Stromal cell of bone marrow (primary cell): Measurements from ENCODE around the gene ZNF148.
A peak's percentile ranks its signal among the peaks of the same experiment; 100 is the strongest.

Experiments
- DNase-seq: peaks from one replicate; pipeline ENCODE4 v3.0.0-alpha.2; 2012; ENCODE audit warnings: low read depth

The ZNF148 gene

DNA sequence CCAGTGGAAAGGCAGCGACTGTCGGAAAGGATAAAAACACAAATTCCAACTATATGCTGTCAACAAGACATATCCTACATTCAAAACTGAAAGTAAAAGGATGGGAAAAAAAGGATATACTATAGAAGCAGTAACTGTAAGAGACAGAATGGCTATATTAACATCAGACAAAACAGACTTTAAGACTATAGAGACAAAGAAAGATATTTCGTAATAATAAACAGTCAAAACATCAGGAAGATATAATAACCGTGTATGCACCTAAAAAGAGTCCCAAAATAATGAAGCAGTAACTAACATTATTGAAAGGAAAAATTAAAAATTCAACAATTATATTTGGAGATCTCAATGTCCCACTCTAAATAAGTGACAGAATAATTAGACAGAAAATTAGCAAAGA lies 48.2 kb downstream of the ZNF148 start:
- no peak for DNase-seq

- no peak for DNase-seq
These were observed 49.4 kb downstream of the ZNF148 start for GRCh38 chr3:125325746-125326145.

GRCh38 chr3:125324341-125324740 lies 50.8 kb downstream of the ZNF148 start:
- DNase-seq: no peak

DNA sequence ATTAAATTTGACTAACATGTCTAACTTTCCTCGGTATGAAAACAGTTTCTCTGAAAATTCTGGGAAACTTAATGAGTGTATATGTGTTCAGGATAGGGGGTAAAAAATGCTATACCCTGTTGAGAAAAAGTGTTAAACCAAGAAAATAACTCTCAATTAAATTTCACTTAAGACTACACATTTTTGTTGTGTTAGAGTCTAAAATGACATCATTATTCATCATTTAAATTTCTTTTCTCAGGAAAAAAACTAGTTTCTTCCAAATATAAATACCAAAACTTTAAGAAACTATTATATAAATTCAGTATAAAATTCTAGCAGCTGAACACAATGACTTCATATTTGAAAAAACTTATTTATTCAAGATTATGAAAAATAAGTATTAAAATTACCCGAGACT lies 52.2 kb downstream of the ZNF148 start:
- DNase-seq: no peak

DNA sequence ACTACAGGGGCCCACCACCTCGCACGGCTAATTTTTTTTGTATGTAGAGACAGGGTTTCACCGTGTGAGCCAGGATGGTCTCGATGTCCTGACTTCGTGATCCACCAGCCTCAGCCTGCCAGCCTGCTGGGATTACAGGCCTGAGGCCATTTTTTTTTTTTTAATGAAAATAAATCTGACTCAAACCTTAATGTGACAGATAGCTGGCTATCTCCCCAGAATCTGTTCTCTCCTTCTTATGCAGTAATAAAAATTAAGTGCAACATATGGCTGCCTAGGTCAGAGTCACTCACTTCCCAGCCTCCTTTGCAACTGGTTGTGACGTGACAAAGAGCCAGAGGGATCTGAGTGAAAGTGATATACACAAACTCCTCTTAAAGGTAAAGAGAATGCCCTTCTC lies 53.0 kb downstream of the ZNF148 start:
- DNase-seq: peak; percentile 28

- no peak for DNase-seq
These were observed 55.4 kb downstream of the ZNF148 start for GRCh38 chr3:125319765-125320164.

GRCh38 chr3:125318871-125319270 lies 56.3 kb downstream of the ZNF148 start:
- no peak for DNase-seq

- DNase-seq: no peak
These were observed 56.8 kb downstream of the ZNF148 start for GRCh38 chr3:125318167-125318865.

DNA sequence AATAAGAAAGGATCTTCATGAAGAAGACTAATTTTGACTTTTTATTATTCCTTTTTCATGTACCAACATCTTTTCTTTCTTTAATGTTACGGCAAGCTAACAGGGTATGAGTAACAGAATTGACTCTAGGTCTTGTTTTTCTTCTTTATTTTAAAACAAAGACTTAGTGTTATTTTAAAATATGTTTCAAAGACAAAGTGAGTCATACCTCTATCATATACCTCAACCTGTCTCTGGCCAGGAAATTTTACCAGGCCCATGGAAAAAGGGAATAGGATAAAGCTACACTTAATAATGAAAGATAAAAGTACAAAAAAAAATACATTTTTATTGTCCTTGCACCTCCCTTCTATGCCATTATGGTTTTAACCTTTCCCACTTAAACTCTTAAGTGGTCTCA lies 57.4 kb downstream of the ZNF148 start:
- DNase-seq: no peak

- no peak for DNase-seq
These were observed 58.2 kb downstream of the ZNF148 start for GRCh38 chr3:125316949-125317348.

GRCh38 chr3:125316246-125316645 lies 58.9 kb downstream of the ZNF148 start:
- no peak for DNase-seq

GRCh38 chr3:125313060-125313635 lies 62.0 kb downstream of the ZNF148 start:
- DNase-seq: peak; percentile 16

DNA sequence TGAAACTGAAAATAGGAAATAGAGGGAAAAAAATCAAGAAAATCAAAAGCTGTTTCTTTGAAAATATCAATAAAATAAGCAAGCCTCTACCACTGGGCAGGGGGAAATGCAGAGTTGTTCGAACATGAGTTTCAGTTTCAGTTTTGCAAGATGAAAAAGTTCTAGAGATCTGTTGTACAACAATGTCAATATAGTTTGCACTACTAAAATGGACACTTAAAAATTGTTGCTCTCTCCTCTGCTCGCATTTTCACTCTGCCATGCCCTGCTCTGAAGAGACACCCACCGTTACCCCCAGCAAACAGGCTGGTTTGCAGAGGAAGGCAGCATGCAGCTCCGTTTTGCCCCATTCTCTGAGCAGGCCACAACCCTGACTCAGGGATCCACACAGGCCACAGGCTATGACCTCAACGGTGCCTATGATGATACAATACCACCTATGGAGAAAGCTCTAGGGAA lies 64.5 kb downstream of the ZNF148 start:
- DNase-seq: no peak

GRCh38 chr3:125309476-125309875 lies 65.6 kb downstream of the ZNF148 start:
- DNase-seq: no peak

DNA sequence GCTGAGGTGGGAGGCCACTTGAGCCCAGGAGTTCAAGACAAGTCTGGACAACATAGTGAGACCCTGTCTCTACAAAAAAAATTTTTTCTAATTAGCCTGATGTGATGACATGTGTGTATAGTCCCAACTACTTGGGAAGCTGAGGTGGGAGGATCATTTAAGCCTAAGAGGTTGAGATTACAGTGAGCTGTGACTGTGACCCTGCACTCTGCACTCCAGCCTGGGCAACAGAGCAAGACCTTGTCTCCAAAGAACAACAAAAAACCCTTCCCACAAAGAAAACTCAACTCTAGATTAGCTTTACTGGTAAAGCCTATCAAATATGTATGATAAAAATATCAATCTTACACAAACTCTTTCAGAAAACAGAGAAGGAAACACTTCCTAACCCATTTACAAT lies 68.5 kb downstream of the ZNF148 start:
- DNase-seq: no peak

GRCh38 chr3:125302932-125303331 lies 72.2 kb downstream of the ZNF148 start:
- no peak for DNase-seq

- DNase-seq: peak; percentile 30
These were observed 74.7 kb downstream of the ZNF148 start for GRCh38 chr3:125300416-125300815.

GRCh38 chr3:125294411-125294810 lies 80.7 kb downstream of the ZNF148 start:
- DNase-seq: no peak

- DNase-seq: no peak
These were observed 83.1 kb downstream of the ZNF148 start for GRCh38 chr3:125292015-125292414.

DNA sequence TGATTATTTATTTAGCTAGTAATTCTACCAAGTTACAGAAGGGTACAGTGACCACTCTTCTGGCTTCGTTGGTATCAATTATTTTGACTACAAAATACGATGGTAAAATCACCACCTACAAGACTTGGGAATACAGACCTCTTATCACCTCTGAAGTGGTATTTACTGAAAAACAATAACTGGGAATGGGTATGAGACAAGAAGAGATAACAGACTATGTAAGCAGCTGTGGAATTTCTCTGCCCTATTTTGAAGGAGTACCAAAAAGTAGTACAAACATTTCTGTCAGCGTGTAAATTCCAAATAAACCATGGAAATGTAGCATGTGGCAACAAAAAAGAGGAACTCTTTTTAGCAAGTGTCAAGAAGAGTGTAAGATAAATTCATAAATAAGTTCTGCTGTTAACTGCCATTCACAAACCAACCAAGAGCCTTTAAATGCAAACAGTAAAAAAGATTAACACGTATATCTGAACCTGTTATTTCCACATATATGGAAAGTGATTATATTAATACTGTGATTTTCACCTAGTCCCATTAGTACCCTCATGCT lies 85.6 kb downstream of the ZNF148 start:
- DNase-seq: no peak

DNA sequence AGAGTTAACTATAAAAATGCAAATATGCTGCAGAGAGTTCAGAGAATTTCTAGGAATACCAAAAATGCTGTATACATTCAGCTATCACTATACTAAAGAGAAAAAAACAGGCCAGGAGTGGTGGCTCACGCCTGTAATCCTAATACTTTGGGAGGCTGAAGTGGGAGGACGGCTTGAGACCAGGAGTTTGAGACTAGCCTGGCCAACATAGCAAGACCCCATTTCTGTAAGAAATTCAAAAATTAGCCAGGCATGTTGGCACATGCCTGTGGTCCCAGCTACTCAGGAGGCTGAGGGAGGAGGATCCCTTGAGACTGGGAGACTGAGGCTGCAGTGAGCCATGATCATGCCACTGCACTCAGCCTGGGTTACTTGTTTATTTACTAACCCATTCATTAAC lies 87.9 kb downstream of the ZNF148 start:
- no peak for DNase-seq

DNA sequence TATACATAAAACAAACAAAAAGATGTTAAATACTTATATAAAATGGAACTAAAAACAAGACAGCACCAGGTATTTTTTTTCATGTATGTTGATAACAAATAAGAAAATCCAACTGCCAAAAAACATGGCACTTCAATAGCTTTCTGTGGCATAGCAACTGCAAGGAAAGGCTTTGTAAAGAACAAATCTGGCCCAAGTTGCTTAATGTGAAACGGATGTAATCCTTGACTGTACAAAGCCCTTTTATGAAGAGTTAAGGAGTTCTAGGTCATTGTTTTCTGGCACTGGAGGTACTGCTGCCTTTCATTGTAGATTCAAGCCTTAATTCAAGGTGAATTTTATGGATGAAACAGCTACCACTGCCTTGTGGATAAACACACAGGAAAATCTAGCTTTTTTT lies 93.7 kb downstream of the ZNF148 start:
- no peak for DNase-seq

- DNase-seq: peak; percentile 16
These were observed 94.3 kb downstream of the ZNF148 start for GRCh38 chr3:125280668-125281361.
